HFF-Myc (cell line): ENCODE results near the gene TENM4.

Experiments used
- DNase-seq: peaks from one replicate; pipeline ENCODE4 v3.0.0-alpha.2; 2011; ENCODE audit warnings: low read depth; ENCODE audit errors: extremely low read depth
- H3K4me3 ChIP-seq: replicated peaks from 2 replicates; pipeline ENCODE4 v1.5.1; 2011; ENCODE audit warnings: low read depth, mild to moderate bottlenecking, control low read depth, low read length
- CTCF ChIP-seq: IDR thresholded peaks from 2 replicates; pipeline ENCODE4 v1.5.1; 2012; ENCODE audit warnings: mild to moderate bottlenecking, low read depth, low read length, control low read depth; ENCODE audit errors: missing control alignments

The TENM4 gene

DNA sequence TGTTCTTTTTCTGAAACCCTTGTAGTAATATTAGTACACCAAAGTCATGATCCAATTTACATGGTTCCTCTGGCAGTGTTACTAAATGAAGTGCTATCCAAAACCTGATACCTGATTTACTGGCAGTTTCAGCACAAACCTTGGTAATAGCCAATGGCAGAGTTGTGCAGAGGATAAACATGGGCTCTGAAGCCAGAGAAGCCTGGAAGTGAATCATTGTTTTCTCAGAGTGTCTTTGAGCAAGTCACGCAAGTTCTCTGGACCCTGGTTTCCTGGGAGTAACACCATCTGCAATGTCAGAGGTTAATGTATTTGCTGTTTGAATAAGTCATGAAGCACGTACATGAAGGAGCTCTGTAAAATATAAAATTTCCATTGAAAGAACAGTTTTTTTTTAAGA lies 643.9 kb downstream of the TENM4 start:
- no peak overlapping the region for H3K4me3 ChIP-seq
- TF ChIP-seq CTCF, result no peak
- DNase-seq, result peak; percentile 98

DNA sequence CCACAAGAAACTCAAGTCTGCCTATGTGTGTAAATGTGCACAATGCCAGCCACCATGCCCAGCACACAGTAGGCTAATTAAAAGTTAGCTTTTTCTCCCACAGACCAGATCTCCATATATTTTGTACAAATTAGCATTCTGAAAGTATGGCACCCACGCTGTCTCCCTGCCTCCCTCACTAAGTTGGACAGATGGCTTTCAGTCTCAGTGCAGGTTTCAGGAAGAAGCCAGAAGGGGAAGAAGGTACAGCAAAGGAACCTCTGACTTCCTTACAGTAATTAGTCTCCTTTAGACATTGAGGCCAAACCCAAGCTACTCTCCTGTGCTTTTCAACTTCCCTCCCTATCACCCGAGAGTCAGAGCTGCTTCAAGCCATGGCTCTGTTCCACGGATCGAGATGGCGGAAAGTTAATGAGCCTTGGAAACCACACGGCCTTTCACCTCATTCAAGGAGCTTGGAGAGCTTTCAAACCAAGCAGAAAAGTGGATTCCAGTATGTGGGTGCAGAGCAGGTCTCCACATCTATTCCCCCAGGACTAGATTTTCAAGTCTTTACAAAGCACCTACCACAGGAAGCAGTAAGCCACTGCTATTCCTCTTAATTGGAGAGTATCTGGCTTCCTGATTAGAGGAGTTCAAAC lies 645.1 kb downstream of the TENM4 start:
- H3K4me3 ChIP-seq, result no peak overlapping the region
- no peak for DNase-seq
- TF ChIP-seq CTCF, result no peak

- no peak for DNase-seq
- TF ChIP-seq CTCF, result no peak
- H3K4me3 ChIP-seq, result no peak overlapping the region
Observed at GRCh38 chr11:78791964-78792363, 648.9 kb downstream of the TENM4 start.

DNA sequence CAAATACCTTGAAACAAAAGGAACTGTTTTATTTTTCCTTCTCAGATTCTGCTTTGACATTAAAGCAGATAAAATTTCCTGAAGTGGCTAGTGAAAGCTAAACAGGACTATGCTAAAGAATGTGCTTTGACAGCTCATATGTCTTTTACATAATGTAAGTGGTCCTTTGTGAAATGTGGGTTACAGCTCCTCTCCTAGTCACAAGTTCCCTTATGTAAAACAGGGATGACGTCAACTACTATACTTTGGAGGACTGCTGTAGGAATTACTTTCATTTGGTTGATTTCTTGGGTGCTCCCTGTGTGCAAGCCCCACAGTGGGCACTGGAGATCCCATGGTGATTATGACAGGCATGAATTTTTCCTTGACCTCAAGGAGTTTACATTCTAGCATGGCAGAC lies 649.6 kb downstream of the TENM4 start:
- no peak for DNase-seq
- TF ChIP-seq CTCF, result no peak

DNA sequence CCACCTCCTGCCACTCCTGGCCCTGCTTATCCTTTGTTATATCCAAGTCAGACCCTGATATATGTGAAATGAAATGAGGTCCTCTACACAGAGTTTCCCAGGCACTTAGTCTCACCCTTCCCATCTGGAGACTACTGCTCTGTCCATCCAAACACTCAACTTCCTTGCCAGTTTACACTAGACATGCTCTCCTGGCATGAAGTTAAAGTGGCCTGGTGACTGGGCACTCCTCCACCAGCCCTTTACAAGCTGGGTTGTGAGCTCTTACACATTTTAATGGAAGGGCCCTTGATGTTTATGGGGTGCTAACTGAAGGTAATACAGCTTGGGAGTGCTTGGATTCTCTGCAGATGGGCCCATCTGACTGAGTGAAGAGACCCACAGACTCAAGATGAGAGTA lies 650.0 kb downstream of the TENM4 start:
- H3K4me3 ChIP-seq, result no peak overlapping the region
- no peak for DNase-seq
- TF ChIP-seq CTCF, result no peak

More for the DNA sequence above, 649.6 kb downstream of the TENM4 start:
- H3K4me3 ChIP-seq, result no peak overlapping the region

DNA sequence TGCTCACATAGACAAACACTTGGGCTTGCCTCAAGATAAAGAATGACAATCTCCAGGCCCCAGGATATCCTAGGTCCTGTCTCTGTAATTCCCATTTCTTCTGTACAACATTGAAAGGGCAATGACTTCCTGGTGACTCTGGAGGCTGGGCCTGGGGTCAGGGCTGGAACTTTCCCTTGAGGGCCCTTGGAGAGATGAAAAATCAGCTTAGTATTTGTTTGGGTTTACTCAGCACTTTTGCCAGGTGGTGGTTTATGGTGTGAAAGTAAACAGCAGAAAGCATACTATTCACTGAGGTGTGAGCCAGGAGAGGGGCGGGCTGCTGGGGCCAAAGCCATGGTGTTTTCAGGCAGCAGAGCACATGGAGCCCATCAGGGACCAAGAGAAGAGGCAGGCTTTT lies 651.5 kb downstream of the TENM4 start:
- no peak for TF ChIP-seq CTCF
- DNase-seq, result no peak
- no peak overlapping the region for H3K4me3 ChIP-seq

- DNase-seq, result no peak
- no peak for TF ChIP-seq CTCF
- no peak overlapping the region for H3K4me3 ChIP-seq
Observed at GRCh38 chr11:78788533-78788932, 652.3 kb downstream of the TENM4 start.
